Erythroblast (primary cell): ENCODE data around the gene HOXA13.

ENCODE experiments used
- DNase-seq, 2 experiments: peaks; one replicate each; lab custom pipeline; 2025; lab: John Stamatoyannopoulos, UW
- GATA1 ChIP-seq: IDR thresholded peaks from 2 replicates; pipeline ENCODE4 v1.6.1; 2011; ENCODE audit warnings: low read depth, mild to moderate bottlenecking, control low read depth, low read length, moderate library complexity
- POLR2A ChIP-seq: IDR thresholded peaks from 2 replicates; pipeline ENCODE4 v1.6.1; 2011; ENCODE audit warnings: mild to moderate bottlenecking, low read length

HOXA13 gene

GRCh38 chr7:27207348-27207985, 7.6 kb upstream of the HOXA13 start:
- no peak for DNase-seq
- TF ChIP-seq GATA1 (no peak), POLR2A (no peak)

- DNase-seq, result no peak
- TF ChIP-seq POLR2A (no peak), GATA1 (no peak)
These were observed 5.7 kb upstream of the HOXA13 start for GRCh38 chr7:27205325-27206280.

GRCh38 chr7:27204851-27205322, 5.0 kb upstream of the HOXA13 start:
- no peak for DNase-seq
- TF ChIP-seq GATA1 (no peak), POLR2A (no peak)

- TF ChIP-seq GATA1 (no peak), POLR2A (no peak)
- no peak for DNase-seq
These were observed 4.2 kb upstream of the HOXA13 start for GRCh38 chr7:27203964-27204594.

GRCh38 chr7:27203365-27203953, 3.6 kb upstream of the HOXA13 start:
- TF ChIP-seq POLR2A (no peak), GATA1 (no peak)

GRCh38 chr7:27202862-27203134, 2.9 kb upstream of the HOXA13 start:
- DNase-seq, result no peak
- TF ChIP-seq GATA1, result no peak
- TF ChIP-seq POLR2A, result no peak

More at GRCh38 chr7:27203365-27203953, 3.6 kb upstream of the HOXA13 start:
- no peak for DNase-seq

GRCh38 chr7:27202018-27202861, 2.3 kb upstream of the HOXA13 start:
- DNase-seq, result no peak
- TF ChIP-seq GATA1 (no peak), POLR2A (no peak)

- TF ChIP-seq GATA1 (no peak), POLR2A (no peak)
These were observed 1.7 kb upstream of the HOXA13 start for GRCh38 chr7:27201580-27202017.

GRCh38 chr7:27200761-27201579, 1.1 kb upstream of the HOXA13 start:
- TF ChIP-seq GATA1 (no peak), POLR2A (no peak)

More at GRCh38 chr7:27201580-27202017, 1.7 kb upstream of the HOXA13 start:
- no peak for DNase-seq

GRCh38 chr7:27198871-27199801, 755 bp downstream of the HOXA13 start:
- TF ChIP-seq POLR2A (no peak), GATA1 (no peak)
- DNase-seq, result peak in 1 of 2 experiments; percentile 17

More at GRCh38 chr7:27200761-27201579, 1.1 kb upstream of the HOXA13 start:
- DNase-seq, result no peak
